ENCODE measurements around the gene NEU4.
A peak's percentile ranks its signal among the peaks of the same experiment; 100 is the strongest.
"Not testable (repeated sequence)": the region's sequence is repeated elsewhere in the genome, so short reads cannot be mapped to it uniquely, and the experiment has no call there.

The NEU4 gene, protein sequence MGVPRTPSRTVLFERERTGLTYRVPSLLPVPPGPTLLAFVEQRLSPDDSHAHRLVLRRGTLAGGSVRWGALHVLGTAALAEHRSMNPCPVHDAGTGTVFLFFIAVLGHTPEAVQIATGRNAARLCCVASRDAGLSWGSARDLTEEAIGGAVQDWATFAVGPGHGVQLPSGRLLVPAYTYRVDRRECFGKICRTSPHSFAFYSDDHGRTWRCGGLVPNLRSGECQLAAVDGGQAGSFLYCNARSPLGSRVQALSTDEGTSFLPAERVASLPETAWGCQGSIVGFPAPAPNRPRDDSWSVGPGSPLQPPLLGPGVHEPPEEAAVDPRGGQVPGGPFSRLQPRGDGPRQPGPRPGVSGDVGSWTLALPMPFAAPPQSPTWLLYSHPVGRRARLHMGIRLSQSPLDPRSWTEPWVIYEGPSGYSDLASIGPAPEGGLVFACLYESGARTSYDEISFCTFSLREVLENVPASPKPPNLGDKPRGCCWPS

GRCh38 chr2:241808721-241809382 lies at the start of gene NEU4:
NEU4 (plus strand) TSS chr2:241809193; CDS start chr2:241814485, 5,292 bp downstream.
- no peak within 1 kb of the TSS for H3K4me3 ChIP-seq (ENCODE audit: low read length)
- no peak for DNase-seq (ENCODE audit: low read depth)
- TF ChIP-seq CTCF (IDR thresholded peaks at IDR 0.05; ENCODE audit: insufficient read depth, low read depth, low read length, missing control alignments) = no peak

- not testable (repeated sequence) for DNase-seq (ENCODE audit: low read depth); H3K4me3 ChIP-seq (ENCODE audit: low read length)
Measured at GRCh38 chr2:241759893-241760292, 49.1 kb upstream of the NEU4 start.

- no peak for TF ChIP-seq CTCF (IDR thresholded peaks at IDR 0.05; ENCODE audit: insufficient read depth, low read depth, low read length, missing control alignments)
- no peak for DNase-seq (ENCODE audit: low read depth)
- no peak overlapping the region for H3K4me3 ChIP-seq (ENCODE audit: low read length)
Measured at GRCh38 chr2:241760301-241760771, 48.7 kb upstream of the NEU4 start.

- no peak for TF ChIP-seq CTCF (IDR thresholded peaks at IDR 0.05; ENCODE audit: insufficient read depth, low read depth, low read length, missing control alignments)
- no peak overlapping the region for H3K4me3 ChIP-seq (ENCODE audit: low read length)
- DNase-seq (ENCODE audit: low read depth) = peak; percentile 22
Measured at GRCh38 chr2:241762321-241762932, 46.6 kb upstream of the NEU4 start.

- DNase-seq (ENCODE audit: low read depth) = no peak
- TF ChIP-seq CTCF (IDR thresholded peaks at IDR 0.05; ENCODE audit: insufficient read depth, low read depth, low read length, missing control alignments) = no peak
- no peak overlapping the region for H3K4me3 ChIP-seq (ENCODE audit: low read length)
Measured at GRCh38 chr2:241762933-241763369, 46.0 kb upstream of the NEU4 start.

GRCh38 chr2:241763551-241764274 lies 45.3 kb upstream of the NEU4 start:
- no peak overlapping the region for H3K4me3 ChIP-seq (ENCODE audit: low read length)
- no peak for TF ChIP-seq CTCF (IDR thresholded peaks at IDR 0.05; ENCODE audit: insufficient read depth, low read depth, low read length, missing control alignments)
- no peak for DNase-seq (ENCODE audit: low read depth)

Data from epithelial cell of esophagus (primary cell).